DMS79 (cell line): ENCODE data around the gene F12.

Experiments used
- DNase-seq: peaks from one replicate; lab custom pipeline; 2025; lab: John Stamatoyannopoulos, UW

The F12 gene

DNA sequence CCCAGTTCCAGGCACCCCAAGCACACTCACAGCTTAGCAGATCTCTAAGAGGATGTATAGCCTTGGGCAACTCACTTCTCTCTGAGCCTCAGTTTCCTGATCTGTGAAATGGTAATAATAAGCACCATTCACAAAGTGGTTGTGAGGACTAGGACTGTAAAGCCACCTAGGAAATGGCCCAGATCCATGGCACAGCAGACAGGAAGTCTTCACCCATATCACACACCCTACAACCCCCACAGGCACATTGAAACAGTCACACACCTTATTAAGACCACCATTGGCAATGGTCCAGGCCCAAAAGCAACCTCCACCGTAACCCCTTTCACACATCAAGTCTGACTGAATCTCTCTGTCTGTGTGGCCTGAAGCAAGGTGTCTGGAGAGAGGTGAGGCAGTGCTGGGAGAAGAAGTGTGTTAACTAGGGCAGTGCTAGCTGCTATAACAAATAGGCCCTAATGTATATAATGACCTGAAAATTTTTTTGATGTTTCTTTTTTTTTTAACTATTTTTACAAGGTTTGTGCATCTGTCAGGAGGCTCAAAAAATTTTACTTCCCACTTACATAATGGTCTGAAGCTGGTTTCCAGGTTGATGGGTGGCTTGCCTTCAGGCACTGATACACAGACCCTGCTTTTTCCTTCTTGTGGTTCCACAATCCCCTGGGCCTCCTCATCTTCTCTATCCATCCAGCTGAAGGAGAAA, 54.0 kb downstream of the F12 start:
- DNase-seq, result no peak

DNA sequence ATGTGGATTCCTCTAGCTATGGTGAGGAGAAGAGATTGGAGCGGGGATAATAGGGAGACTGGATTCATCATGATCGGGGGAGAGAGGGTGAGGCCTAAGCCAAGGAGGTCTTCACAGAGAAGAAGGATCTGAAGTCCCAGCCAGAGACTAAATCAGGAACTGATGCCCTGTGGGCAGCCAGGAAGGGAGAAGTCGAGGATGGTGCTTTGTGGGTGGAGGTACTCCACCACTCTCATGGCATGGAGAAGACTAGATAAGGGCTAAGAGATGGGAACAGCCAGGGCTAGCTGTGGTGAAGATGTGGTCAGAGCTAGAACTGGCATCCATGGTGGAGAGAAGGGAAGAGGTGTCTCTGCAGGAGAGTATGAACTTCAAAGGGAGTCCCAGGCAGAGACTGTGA, 54.7 kb downstream of the F12 start:
- no peak for DNase-seq

DNA sequence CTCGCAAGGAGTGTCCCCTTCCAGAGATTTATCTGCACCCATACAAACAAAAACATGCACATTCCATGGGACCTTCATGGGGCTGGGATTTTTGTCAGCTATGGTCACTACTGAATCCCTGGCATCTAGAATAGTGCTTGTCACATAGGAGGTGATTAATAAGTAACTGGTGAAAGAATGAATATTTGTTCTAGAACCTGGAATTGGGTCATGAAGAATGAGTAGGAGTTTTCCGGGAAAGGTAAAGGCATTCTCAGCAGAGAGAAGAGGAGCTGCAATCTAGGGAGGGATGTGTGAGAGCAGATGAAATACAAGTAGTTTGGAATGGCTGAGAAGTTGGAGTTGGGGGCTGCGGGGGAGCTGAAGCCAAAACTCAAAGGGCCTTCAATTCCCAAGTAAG, 55.1 kb downstream of the F12 start:
- no peak for DNase-seq

DNA sequence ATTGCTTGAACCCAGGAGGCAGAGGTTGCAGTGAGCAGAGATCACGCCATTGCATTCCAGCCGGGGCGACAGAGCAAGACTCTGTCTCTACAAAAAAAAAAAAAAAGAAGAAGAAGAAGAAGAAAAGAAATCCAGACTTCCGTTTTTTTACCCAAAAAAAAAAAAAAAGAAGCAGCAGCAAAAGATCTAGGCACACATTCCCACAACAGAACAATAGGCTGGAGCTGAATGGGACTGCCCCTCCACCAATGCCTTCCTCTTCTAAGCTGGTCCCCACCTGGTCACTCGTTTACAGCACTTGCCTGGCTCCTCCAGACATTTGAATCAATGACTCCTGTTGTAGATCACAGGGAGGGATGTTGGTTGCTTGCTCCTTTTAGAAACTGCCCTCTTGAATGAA, 56.3 kb downstream of the F12 start:
- no peak for DNase-seq
